Gastroesophageal sphincter (tissue), 3 donors: ENCODE data around the gene MCC.

ENCODE experiments used
- POLR2AphosphoS5 ChIP-seq: sonication (generic); formaldehyde crosslinking; IDR thresholded peaks from one replicate; pipeline ENCODE4 v1.6.1; 2017; ENCODE audit warnings: antibody characterized with exemption
- TF ChIP-seq, protein P1 (sequence below), 4 experiments: fragments of 200-600 bp in 2 of 4; fragments of 450-650 bp in 2 of 4; sonication (generic) in 1 of 4; IDR thresholded peaks; one replicate each; pipeline ENCODE4 v1.5.1; 2017 to 2019; ENCODE audit warnings: antibody characterized with exemption in 4 of 4, mild to moderate bottlenecking in 2 of 4, moderate library complexity in 2 of 4

- TF ChIP-seq, protein P1, sequence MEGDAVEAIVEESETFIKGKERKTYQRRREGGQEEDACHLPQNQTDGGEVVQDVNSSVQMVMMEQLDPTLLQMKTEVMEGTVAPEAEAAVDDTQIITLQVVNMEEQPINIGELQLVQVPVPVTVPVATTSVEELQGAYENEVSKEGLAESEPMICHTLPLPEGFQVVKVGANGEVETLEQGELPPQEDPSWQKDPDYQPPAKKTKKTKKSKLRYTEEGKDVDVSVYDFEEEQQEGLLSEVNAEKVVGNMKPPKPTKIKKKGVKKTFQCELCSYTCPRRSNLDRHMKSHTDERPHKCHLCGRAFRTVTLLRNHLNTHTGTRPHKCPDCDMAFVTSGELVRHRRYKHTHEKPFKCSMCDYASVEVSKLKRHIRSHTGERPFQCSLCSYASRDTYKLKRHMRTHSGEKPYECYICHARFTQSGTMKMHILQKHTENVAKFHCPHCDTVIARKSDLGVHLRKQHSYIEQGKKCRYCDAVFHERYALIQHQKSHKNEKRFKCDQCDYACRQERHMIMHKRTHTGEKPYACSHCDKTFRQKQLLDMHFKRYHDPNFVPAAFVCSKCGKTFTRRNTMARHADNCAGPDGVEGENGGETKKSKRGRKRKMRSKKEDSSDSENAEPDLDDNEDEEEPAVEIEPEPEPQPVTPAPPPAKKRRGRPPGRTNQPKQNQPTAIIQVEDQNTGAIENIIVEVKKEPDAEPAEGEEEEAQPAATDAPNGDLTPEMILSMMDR (IDR thresholded peaks at IDR 0.05), result no peak
- no peak for TF ChIP-seq POLR2AphosphoS5
Measured at GRCh38 chr5:113133211-113133975, 354.9 kb downstream of the MCC start.
